ENCODE data around the gene ZEB1. TPM values are rescaled to one million over a fixed set of nuclear protein-coding genes. Genes with fewer than 3 reads are reported as not detected.
A peak's percentile ranks its signal among the peaks of the same experiment; 100 is the strongest.
"Not testable (repeated sequence)": the region's sequence is repeated elsewhere in the genome, so short reads cannot be mapped to it uniquely, and the experiment has no call there.

Gene ZEB1
- total RNA-seq, 5 donors from 2014 or later (not counting 1 experiment from before 2014, with no cell fraction given): 39.9 to 125 (median 48.4) TPM

DNA sequence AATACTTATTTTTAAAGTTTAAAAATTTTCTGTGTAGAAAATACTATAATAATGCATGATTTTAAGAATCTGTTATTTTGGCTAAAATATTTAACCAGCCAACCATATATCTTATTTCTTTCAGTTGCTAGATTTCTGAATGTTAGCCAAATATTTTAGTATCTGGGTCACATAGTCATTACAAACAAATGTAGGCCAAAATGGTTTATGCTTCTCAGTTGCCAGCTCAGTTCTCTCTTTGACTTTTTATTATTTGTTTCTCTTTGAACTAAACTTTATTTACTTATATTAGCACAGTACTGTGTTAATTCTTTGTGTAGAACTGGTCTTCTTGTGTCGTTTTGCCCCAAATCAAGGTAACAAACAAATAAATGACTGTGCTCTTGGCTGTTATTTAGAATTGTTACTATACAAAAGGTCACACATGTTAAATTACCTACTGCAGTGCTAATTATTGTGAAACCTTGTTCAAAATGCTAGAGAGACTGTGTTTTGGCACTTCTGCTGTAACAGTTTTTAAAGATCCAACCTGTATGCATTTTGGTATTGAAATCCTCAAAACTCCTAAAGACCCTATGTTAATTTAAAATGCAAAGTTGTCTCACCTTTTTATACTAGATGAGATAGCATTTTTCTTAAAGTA, 39.8 kb downstream of the ZEB1 start:
- CTCF ChIA-PET: no interaction called here
- no peak for ATAC-seq (replicated peaks in 1 of 4)
- peaks cover 52 to 61% (median 56%) of the 10 kb centered on the region in 3 donors for H3K4me1 Mint-ChIP-seq
- H3K27me3 Mint-ChIP-seq: no peaks in the 10 kb centered on the region
- POLR2A ChIA-PET: interaction anchor here in 1 of 2 donors (0.9 to 1.5 kb wide), 2 partner anchors 13 to 29 kb away, joined by 3 read pairs; no protein-coding TSS in a partner anchor
- H3K4me3 Mint-ChIP-seq: no peak overlapping the region
- Histone ChIP-seq H3K9me3 (no peaks in the 10 kb centered on the region), H3K4me3 (ENCODE audit: control insufficient read depth in 1 of 2, extremely low read depth in 1 of 2, low read length in 1 of 2) (no peak overlapping the region), H3K27ac (ENCODE audit: low read length) (no peak overlapping the region), H3K27me3 (replicated peaks in 1 of 2; ENCODE audit: control insufficient read depth in 2 of 2, extremely low read depth in 1 of 2, insufficient read depth in 2 of 2, low read length in 1 of 2) (no peaks in the 10 kb centered on the region), H3K36me3 (ENCODE audit: control insufficient read depth in 2 of 2, extremely low read depth in 1 of 2, insufficient read depth in 1 of 2, low read length in 1 of 2) (peaks cover 6 to 8% of the 10 kb centered on the region in 2 donors), H3K4me1 (ENCODE audit: control insufficient read depth in 1 of 2, extremely low read depth in 1 of 2, insufficient read depth in 2 of 2, low read length in 2 of 2) (peaks cover 0 to 4% of the 10 kb centered on the region in 2 experiments)
- no CpG with 5 or more reads among the region's 1 CpG for WGBS (ENCODE audit: insufficient coverage)
- H3K9me3 Mint-ChIP-seq: no peaks in the 10 kb centered on the region
- DNase-seq: no peak
- no peak overlapping the region for H3K27ac Mint-ChIP-seq
- H3K36me3 Mint-ChIP-seq: peaks cover 13% of the 10 kb centered on the region

DNA sequence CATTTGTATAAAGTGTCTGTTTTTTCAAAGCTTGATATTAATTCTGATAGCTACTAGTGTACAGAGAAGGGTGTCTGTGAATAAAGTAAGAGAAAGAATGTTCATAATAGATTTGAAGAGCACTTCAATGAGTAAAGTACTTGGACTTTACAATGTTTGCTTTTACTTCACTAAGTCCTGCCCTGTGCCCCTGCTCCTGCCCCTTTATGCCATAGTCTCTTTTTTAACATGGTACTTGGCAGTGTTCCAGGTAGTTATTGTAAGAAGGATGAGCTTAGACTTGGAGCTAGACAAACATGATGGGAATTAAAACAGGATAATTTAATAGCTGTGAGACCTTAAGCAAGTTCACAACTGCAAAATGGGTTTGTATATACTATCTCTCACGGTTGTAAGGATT, 41.0 kb downstream of the ZEB1 start:
- peaks cover 48 to 55% (median 54%) of the 10 kb centered on the region in 3 donors for H3K4me1 Mint-ChIP-seq
- no peaks in the 10 kb centered on the region for H3K27me3 ChIP-seq (replicated peaks in 1 of 2; ENCODE audit: control insufficient read depth in 2 of 2, extremely low read depth in 1 of 2, insufficient read depth in 2 of 2, low read length in 1 of 2)
- no peak overlapping the region for H3K4me3 Mint-ChIP-seq
- no peak for ATAC-seq (replicated peaks in 1 of 4)
- H3K9me3 Mint-ChIP-seq: no peaks in the 10 kb centered on the region
- peak overlapping the region in 1 of 2 donors; percentile 16 for H3K27ac Mint-ChIP-seq
- ChIA-PET CTCF (interaction anchor here in 1 of 2 donors (0.6 kb wide), 1 partner anchor 392 kb away, joined by 4 read pairs; no protein-coding TSS in a partner anchor), POLR2A (interaction anchor here in 1 of 2 donors (0.5 kb wide), 1 partner anchor 34 kb away, joined by 7 read pairs; no protein-coding TSS in a partner anchor)
- no peaks in the 10 kb centered on the region for H3K9me3 ChIP-seq
- H3K36me3 ChIP-seq (ENCODE audit: control insufficient read depth in 2 of 2, extremely low read depth in 1 of 2, insufficient read depth in 1 of 2, low read length in 1 of 2): peaks cover 6 to 8% of the 10 kb centered on the region in 2 donors
- H3K4me1 ChIP-seq (ENCODE audit: control insufficient read depth in 1 of 2, extremely low read depth in 1 of 2, insufficient read depth in 2 of 2, low read length in 2 of 2): peaks cover 0 to 4% of the 10 kb centered on the region in 2 experiments
- peaks cover 20% of the 10 kb centered on the region for H3K36me3 Mint-ChIP-seq
- H3K27ac ChIP-seq (ENCODE audit: low read length): no peak overlapping the region
- WGBS (ENCODE audit: insufficient coverage): no CpG with 5 or more reads among the region's 1 CpG
- H3K27me3 Mint-ChIP-seq: no peaks in the 10 kb centered on the region
- no peak overlapping the region for H3K4me3 ChIP-seq (ENCODE audit: control insufficient read depth in 1 of 2, extremely low read depth in 1 of 2, low read length in 1 of 2)
- DNase-seq: no peak

- H3K4me3 Mint-ChIP-seq: peak overlapping the region in 1 of 3 donors; percentile 16
- WGBS (ENCODE audit: insufficient coverage): 96% methylated on average over 4 of the region's 15 CpGs
- peaks cover 22% of the 10 kb centered on the region for H3K36me3 Mint-ChIP-seq
- peaks cover 40 to 53% (median 51%) of the 10 kb centered on the region in 3 donors for H3K4me1 Mint-ChIP-seq
- CTCF ChIA-PET; DNase-seq; H3K9me3 ChIP-seq; H3K9me3 Mint-ChIP-seq; H3K27me3 Mint-ChIP-seq; H3K4me3 ChIP-seq (ENCODE audit: control insufficient read depth in 1 of 2, extremely low read depth in 1 of 2, low read length in 1 of 2); H3K27ac ChIP-seq (ENCODE audit: low read length); ATAC-seq (replicated peaks in 1 of 4); H3K36me3 ChIP-seq (ENCODE audit: control insufficient read depth in 2 of 2, extremely low read depth in 1 of 2, insufficient read depth in 1 of 2, low read length in 1 of 2); H3K27me3 ChIP-seq (replicated peaks in 1 of 2; ENCODE audit: control insufficient read depth in 2 of 2, extremely low read depth in 1 of 2, insufficient read depth in 2 of 2, low read length in 1 of 2); H3K4me1 ChIP-seq (ENCODE audit: control insufficient read depth in 1 of 2, extremely low read depth in 1 of 2, insufficient read depth in 2 of 2, low read length in 2 of 2); POLR2A ChIA-PET; H3K27ac Mint-ChIP-seq: not testable (repeated sequence)
These were observed 42.5 kb downstream of the ZEB1 start for GRCh38 chr10:31361475-31361874.

DNA sequence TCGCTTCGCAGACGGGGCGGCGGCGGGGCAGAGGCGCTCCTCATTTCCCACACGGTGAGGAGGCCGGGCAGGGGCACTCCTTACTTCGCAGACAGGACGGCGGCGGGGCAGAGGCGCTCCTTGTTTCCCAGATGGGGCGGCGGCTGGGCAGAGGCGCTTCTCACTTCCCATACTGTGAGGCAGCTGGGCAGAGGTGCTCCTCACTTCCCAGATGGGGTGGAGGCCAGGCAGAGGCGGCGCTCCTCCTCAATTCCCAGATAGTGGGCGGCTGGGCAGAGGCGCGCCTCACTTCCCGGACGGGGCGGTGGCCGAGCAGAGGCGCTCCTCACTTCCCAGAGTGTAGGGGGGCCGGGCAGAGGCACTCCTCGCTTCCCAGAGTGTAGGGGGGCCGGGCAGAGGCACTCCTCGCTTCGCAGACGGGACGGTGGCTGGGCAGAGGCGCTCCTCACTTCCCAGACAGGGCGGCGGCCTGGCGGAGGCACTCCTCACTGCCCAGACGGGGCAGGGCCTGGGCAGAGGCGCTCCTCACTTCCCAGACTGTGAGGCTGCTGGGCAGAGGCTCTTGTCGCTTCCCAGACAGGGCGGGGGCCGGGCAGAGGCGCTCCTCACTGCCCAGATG, 43.1 kb downstream of the ZEB1 start:
- Histone ChIP-seq H3K27me3 (replicated peaks in 1 of 2; ENCODE audit: control insufficient read depth in 2 of 2, extremely low read depth in 1 of 2, insufficient read depth in 2 of 2, low read length in 1 of 2) (no peaks in the 10 kb centered on the region), H3K27ac (ENCODE audit: low read length) (no peak overlapping the region), H3K4me3 (ENCODE audit: control insufficient read depth in 1 of 2, extremely low read depth in 1 of 2, low read length in 1 of 2) (no peak overlapping the region), H3K4me1 (ENCODE audit: control insufficient read depth in 1 of 2, extremely low read depth in 1 of 2, insufficient read depth in 2 of 2, low read length in 2 of 2) (peaks cover 0 to 4% of the 10 kb centered on the region in 2 experiments), H3K9me3 (no peaks in the 10 kb centered on the region), H3K36me3 (ENCODE audit: control insufficient read depth in 2 of 2, extremely low read depth in 1 of 2, insufficient read depth in 1 of 2, low read length in 1 of 2) (peaks cover 6 to 8% of the 10 kb centered on the region in 2 donors)
- POLR2A ChIA-PET: no interaction called here
- Mint-ChIP-seq H3K9me3 (no peaks in the 10 kb centered on the region), H3K27me3 (no peaks in the 10 kb centered on the region), H3K4me3 (peak overlapping the region in 1 of 3 donors; percentile 16), H3K36me3 (peaks cover 22% of the 10 kb centered on the region), H3K4me1 (peaks cover 39 to 53% (median 51%) of the 10 kb centered on the region in 3 donors), H3K27ac (no peak overlapping the region)
- peak in 1 of 4 experiments; percentile 26 for ATAC-seq (replicated peaks in 1 of 4)
- DNase-seq: no peak
- CTCF ChIA-PET: no interaction called here
- 98% methylated on average over 44 of the region's 44 CpGs for WGBS (ENCODE audit: insufficient coverage)

DNA sequence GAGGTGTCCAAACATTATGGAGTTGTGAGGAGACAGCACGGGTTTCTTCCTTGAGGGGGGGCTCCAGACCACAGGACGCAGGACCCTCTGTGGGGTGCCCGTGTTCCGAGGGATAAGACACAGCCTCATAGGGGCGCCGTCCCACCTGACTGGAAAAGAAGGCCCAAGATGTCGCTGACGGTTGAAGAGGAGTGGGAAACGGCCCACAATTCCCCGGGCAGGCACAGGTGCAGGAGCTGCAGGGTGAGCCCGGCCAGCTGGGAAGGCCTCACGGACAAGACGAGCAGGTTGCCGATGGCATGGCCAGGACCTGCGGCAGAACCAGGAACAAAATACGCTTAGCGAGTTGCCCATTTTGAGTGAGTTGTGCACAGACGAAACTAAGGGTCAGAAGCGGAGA, 44.7 kb downstream of the ZEB1 start:
- H3K27ac ChIP-seq (ENCODE audit: low read length); H3K27ac Mint-ChIP-seq; CTCF ChIA-PET; H3K36me3 ChIP-seq (ENCODE audit: control insufficient read depth in 2 of 2, extremely low read depth in 1 of 2, insufficient read depth in 1 of 2, low read length in 1 of 2); H3K9me3 ChIP-seq; H3K27me3 ChIP-seq (replicated peaks in 1 of 2; ENCODE audit: control insufficient read depth in 2 of 2, extremely low read depth in 1 of 2, insufficient read depth in 2 of 2, low read length in 1 of 2); H3K9me3 Mint-ChIP-seq; H3K4me3 ChIP-seq (ENCODE audit: control insufficient read depth in 1 of 2, extremely low read depth in 1 of 2, low read length in 1 of 2); H3K4me3 Mint-ChIP-seq; POLR2A ChIA-PET; ATAC-seq (replicated peaks in 1 of 4); H3K4me1 ChIP-seq (ENCODE audit: control insufficient read depth in 1 of 2, extremely low read depth in 1 of 2, insufficient read depth in 2 of 2, low read length in 2 of 2); DNase-seq; H3K27me3 Mint-ChIP-seq: not testable (repeated sequence)
- H3K36me3 Mint-ChIP-seq: peaks cover 22% of the 10 kb centered on the region
- peaks cover 36 to 56% (median 49%) of the 10 kb centered on the region in 3 donors for H3K4me1 Mint-ChIP-seq
- WGBS (ENCODE audit: insufficient coverage): 96% methylated on average over 14 of the region's 19 CpGs

- H3K27ac ChIP-seq (ENCODE audit: low read length); H3K27me3 Mint-ChIP-seq; H3K27ac Mint-ChIP-seq; ATAC-seq (replicated peaks in 1 of 4); H3K36me3 ChIP-seq (ENCODE audit: control insufficient read depth in 2 of 2, extremely low read depth in 1 of 2, insufficient read depth in 1 of 2, low read length in 1 of 2); CTCF ChIA-PET; H3K4me3 Mint-ChIP-seq; DNase-seq; H3K27me3 ChIP-seq (replicated peaks in 1 of 2; ENCODE audit: control insufficient read depth in 2 of 2, extremely low read depth in 1 of 2, insufficient read depth in 2 of 2, low read length in 1 of 2); POLR2A ChIA-PET; H3K4me1 ChIP-seq (ENCODE audit: control insufficient read depth in 1 of 2, extremely low read depth in 1 of 2, insufficient read depth in 2 of 2, low read length in 2 of 2); H3K9me3 Mint-ChIP-seq; H3K9me3 ChIP-seq; H3K4me3 ChIP-seq (ENCODE audit: control insufficient read depth in 1 of 2, extremely low read depth in 1 of 2, low read length in 1 of 2): not testable (repeated sequence)
- peaks cover 35 to 56% (median 49%) of the 10 kb centered on the region in 3 donors for H3K4me1 Mint-ChIP-seq
- H3K36me3 Mint-ChIP-seq: peaks cover 22% of the 10 kb centered on the region
- 97% methylated on average over 5 of the region's 13 CpGs for WGBS (ENCODE audit: insufficient coverage)
These were observed 45.2 kb downstream of the ZEB1 start for GRCh38 chr10:31364238-31364637.

Data from T-cell (primary cell).